ENCODE measurements around the gene ABCC5.

DNA sequence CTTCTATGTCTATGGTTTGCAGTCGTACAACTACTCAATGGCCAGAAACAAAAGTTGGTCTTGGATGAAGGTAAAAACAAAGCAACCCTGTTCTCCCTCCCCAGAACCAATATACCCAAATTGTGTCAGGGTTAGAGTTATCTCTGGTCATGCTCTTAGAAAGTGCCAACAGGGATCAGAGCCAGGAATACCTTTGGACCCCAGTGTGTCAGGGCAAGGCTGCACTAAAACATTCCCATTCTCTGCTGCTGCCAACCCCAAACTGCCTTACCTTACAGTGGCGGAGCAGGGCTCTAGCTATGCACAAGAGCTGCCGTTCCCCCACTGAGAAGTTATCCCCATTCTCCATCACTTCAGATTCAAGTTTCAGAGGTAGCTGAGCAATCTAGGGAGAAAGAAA is 90.6 kb downstream of the ABCC5 start:
- TF ChIP-seq POLR2A (IDR thresholded peaks at IDR 0.05) (no peak), CTCF (IDR thresholded peaks at IDR 0.05) (no peak)
